Measurements from ENCODE around the gene GPR84. TPM values are rescaled to one million over a fixed set of nuclear protein-coding genes. Genes with fewer than 3 reads are reported as not detected.

GPR84 gene
- total and polyA plus RNA-seq, 2 experiments from 2014 or later, result not detected

DNA sequence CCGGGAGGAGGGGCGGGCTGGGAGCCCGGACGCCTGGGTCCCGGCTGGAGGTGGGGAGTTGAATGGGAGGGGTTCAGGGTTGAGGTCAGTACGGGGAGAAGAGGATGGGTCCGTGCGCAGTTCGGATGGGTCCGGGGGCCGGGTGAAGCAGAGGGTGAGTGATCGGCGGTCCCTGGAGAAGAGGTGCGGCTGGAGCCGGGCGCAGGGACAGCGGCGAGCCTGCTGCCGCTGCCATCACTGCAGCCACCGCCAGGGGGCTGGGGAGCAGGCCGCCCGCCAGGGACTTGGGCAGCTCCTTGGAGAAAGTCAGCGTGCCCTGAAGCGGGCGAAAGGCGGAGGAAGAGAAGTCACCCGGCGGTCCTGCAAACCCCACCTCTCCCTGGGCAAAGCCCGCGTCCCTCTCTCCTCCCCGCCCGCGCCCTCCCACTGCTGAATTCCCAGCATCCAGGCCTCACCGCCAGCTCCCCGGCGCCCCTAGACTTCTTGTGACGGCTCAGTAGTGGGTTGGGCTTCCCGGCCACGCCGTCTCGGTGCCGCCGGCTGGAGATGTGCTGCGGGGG, 6.0 kb upstream of the GPR84 start (continued):
- TF ChIP-seq, protein P1, sequence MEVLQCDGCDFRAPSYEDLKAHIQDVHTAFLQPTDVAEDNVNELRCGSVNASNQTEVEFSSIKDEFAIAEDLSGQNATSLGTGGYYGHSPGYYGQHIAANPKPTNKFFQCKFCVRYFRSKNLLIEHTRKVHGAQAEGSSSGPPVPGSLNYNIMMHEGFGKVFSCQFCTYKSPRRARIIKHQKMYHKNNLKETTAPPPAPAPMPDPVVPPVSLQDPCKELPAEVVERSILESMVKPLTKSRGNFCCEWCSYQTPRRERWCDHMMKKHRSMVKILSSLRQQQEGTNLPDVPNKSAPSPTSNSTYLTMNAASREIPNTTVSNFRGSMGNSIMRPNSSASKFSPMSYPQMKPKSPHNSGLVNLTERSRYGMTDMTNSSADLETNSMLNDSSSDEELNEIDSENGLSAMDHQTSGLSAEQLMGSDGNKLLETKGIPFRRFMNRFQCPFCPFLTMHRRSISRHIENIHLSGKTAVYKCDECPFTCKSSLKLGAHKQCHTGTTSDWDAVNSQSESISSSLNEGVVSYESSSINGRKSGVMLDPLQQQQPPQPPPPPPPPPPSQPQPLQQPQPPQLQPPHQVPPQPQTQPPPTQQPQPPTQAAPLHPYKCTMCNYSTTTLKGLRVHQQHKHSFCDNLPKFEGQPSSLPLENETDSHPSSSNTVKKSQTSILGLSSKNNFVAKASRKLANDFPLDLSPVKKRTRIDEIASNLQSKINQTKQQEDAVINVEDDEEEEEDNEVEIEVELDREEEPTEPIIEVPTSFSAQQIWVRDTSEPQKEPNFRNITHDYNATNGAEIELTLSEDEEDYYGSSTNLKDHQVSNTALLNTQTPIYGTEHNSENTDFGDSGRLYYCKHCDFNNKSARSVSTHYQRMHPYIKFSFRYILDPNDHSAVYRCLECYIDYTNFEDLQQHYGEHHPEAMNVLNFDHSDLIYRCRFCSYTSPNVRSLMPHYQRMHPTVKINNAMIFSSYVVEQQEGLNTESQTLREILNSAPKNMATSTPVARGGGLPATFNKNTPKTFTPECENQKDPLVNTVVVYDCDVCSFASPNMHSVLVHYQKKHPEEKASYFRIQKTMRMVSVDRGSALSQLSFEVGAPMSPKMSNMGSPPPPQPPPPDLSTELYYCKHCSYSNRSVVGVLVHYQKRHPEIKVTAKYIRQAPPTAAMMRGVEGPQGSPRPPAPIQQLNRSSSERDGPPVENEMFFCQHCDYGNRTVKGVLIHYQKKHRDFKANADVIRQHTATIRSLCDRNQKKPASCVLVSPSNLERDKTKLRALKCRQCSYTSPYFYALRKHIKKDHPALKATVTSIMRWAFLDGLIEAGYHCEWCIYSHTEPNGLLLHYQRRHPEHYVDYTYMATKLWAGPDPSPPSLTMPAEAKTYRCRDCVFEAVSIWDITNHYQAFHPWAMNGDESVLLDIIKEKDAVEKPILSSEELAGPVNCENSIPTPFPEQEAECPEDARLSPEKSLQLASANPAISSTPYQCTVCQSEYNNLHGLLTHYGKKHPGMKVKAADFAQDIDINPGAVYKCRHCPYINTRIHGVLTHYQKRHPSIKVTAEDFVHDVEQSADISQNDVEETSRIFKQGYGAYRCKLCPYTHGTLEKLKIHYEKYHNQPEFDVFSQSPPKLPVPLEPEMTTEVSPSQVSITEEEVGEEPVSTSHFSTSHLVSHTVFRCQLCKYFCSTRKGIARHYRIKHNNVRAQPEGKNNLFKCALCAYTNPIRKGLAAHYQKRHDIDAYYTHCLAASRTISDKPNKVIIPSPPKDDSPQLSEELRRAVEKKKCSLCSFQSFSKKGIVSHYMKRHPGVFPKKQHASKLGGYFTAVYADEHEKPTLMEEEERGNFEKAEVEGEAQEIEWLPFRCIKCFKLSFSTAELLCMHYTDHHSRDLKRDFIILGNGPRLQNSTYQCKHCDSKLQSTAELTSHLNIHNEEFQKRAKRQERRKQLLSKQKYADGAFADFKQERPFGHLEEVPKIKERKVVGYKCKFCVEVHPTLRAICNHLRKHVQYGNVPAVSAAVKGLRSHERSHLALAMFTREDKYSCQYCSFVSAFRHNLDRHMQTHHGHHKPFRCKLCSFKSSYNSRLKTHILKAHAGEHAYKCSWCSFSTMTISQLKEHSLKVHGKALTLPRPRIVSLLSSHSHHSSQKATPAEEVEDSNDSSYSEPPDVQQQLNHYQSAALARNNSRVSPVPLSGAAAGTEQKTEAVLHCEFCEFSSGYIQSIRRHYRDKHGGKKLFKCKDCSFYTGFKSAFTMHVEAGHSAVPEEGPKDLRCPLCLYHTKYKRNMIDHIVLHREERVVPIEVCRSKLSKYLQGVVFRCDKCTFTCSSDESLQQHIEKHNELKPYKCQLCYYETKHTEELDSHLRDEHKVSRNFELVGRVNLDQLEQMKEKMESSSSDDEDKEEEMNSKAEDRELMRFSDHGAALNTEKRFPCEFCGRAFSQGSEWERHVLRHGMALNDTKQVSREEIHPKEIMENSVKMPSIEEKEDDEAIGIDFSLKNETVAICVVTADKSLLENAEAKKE (CRISPR knock-in tag; IDR thresholded peaks at IDR 0.05), result no peak
- TF ChIP-seq STAT1 (IDR thresholded peaks at IDR 0.05; ENCODE audit: unreplicated experiment) (no peak), ZNF114 (CRISPR knock-in tag; IDR thresholded peaks at IDR 0.05) (no peak)

DNA sequence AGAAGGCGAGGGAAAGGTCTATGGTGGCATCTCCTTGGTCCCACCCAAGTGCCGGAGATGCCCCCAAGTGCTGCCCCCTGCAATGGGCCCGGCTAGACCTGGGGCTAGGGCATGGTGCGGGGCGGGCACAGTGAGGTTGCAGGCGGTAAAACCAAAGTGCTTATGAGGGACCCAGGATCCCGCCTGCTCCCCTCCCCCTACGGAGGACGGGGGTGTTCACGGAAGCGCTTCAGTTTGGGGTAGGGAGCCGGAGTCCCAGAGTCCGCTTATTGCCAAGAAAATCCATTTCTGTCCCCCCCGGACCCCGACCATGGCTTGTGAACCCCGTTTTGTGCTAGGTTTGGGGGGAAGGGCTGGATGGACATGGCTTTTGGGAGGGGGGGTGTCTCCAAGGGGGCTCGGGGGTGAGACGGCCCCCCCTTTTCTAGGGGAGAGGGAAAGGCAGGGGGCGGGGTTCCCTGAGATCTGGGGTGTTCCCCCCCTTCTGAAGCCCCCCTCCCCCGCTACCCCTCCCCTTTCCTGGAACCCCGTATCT, 5.4 kb upstream of the GPR84 start:
- peaks cover 26% of the 10 kb centered on the region for H3K27me3 Mint-ChIP-seq (ENCODE audit: insufficient read depth, low read depth, poor library complexity)
- no peaks in the 10 kb centered on the region for H3K9me2 ChIP-seq (ENCODE audit: insufficient read depth)
- H3K4me1 Mint-ChIP-seq, result peaks cover 32% of the 10 kb centered on the region
- H2AFZ ChIP-seq, result peak overlapping the region; percentile 43; the same call in 1 of the 2 replicates
- H3K4me2 ChIP-seq, result peak overlapping the region; percentile 91
- H4K20me1 ChIP-seq (replicated peaks; ENCODE audit: insufficient read depth), result no peaks in the 10 kb centered on the region
- H3K27ac ChIP-seq (ENCODE audit: low read depth), result no peak overlapping the region
- no peak overlapping the region for H3K27ac Mint-ChIP-seq
- H3K4me1 ChIP-seq (ENCODE audit: insufficient read depth), result peaks cover 14% of the 10 kb centered on the region
- DNase-seq (ENCODE audit: low spot score) (no peak), ATAC-seq (peak; percentile 18)
- no peaks in the 10 kb centered on the region for H3K36me3 ChIP-seq (ENCODE audit: insufficient read depth)
- peak overlapping the region; percentile 65 for H3K4me3 ChIP-seq
- peak overlapping the region; percentile 68 for H3K4me3 Mint-ChIP-seq
- H3K36me3 Mint-ChIP-seq (ENCODE audit: low read depth), result peaks cover 13% of the 10 kb centered on the region
- H3K79me2 ChIP-seq (replicated peaks; ENCODE audit: insufficient read depth), result no peaks in the 10 kb centered on the region
- peaks cover 4% of the 10 kb centered on the region for H3F3A ChIP-seq (replicated peaks; ENCODE audit: low read depth)
- peaks cover 36% of the 10 kb centered on the region for H3K27me3 ChIP-seq (ENCODE audit: insufficient read depth)
- H3K9me3 Mint-ChIP-seq, result no peaks in the 10 kb centered on the region
- TF ChIP-seq STAT1 (IDR thresholded peaks at IDR 0.05; ENCODE audit: unreplicated experiment), result no peak
- TF ChIP-seq, protein P2, sequence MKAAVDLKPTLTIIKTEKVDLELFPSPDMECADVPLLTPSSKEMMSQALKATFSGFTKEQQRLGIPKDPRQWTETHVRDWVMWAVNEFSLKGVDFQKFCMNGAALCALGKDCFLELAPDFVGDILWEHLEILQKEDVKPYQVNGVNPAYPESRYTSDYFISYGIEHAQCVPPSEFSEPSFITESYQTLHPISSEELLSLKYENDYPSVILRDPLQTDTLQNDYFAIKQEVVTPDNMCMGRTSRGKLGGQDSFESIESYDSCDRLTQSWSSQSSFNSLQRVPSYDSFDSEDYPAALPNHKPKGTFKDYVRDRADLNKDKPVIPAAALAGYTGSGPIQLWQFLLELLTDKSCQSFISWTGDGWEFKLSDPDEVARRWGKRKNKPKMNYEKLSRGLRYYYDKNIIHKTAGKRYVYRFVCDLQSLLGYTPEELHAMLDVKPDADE (IDR thresholded peaks at IDR 0.05), result no peak
- no peak for TF ChIP-seq EZH2phosphoT487 (IDR thresholded peaks at IDR 0.05; ENCODE audit: unreplicated experiment)
- TF ChIP-seq ZNF114 (CRISPR knock-in tag; IDR thresholded peaks at IDR 0.05), result no peak
- TF ChIP-seq, protein P3, sequence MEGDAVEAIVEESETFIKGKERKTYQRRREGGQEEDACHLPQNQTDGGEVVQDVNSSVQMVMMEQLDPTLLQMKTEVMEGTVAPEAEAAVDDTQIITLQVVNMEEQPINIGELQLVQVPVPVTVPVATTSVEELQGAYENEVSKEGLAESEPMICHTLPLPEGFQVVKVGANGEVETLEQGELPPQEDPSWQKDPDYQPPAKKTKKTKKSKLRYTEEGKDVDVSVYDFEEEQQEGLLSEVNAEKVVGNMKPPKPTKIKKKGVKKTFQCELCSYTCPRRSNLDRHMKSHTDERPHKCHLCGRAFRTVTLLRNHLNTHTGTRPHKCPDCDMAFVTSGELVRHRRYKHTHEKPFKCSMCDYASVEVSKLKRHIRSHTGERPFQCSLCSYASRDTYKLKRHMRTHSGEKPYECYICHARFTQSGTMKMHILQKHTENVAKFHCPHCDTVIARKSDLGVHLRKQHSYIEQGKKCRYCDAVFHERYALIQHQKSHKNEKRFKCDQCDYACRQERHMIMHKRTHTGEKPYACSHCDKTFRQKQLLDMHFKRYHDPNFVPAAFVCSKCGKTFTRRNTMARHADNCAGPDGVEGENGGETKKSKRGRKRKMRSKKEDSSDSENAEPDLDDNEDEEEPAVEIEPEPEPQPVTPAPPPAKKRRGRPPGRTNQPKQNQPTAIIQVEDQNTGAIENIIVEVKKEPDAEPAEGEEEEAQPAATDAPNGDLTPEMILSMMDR (conservative IDR thresholded peaks at IDR 0.05; ENCODE audit: low read depth in 2 of 2), result no peak; a peak in 1 of 4 replicates
- no peak for TF ChIP-seq POLR2AphosphoS5 (IDR thresholded peaks at IDR 0.05; ENCODE audit: low read depth)
- no peak for TF ChIP-seq NANOG (IDR thresholded peaks at IDR 0.05; ENCODE audit: borderline replicate concordance)
- TF ChIP-seq JUNB (IDR thresholded peaks at IDR 0.05; ENCODE audit: unreplicated experiment), result no peak
